GM21717 (cell line): ENCODE data around the gene SUPT3H.

ENCODE experiments used
- ATAC-seq: cut with Tn5 transposase; IDR thresholded peaks from one replicate; pipeline ENCODE4 v1.9.1; 2021; ENCODE audit warnings: mild to moderate bottlenecking, moderate library complexity; ENCODE audit not compliant: unreplicated experiment

SUPT3H gene

DNA sequence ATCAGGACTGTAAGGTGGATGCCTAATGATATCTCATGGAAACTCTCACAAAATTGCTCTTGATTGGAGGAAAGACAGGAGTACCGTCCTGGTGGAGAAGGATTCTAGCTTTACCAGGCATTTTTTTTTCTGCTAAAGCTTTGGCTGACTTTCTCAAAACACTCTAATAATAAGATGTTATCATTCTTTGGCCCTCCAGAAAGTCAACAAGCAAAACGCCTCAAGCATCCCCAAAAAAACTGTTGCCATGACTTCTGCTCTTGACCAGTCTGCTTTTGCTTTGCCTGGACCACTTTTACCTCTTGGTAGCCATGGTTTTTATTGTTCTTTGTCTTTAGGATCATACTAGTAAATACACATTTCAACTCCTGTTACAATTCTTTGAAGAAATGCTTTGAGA lies 105.1 kb downstream of the SUPT3H start:
- ATAC-seq: no peak

DNA sequence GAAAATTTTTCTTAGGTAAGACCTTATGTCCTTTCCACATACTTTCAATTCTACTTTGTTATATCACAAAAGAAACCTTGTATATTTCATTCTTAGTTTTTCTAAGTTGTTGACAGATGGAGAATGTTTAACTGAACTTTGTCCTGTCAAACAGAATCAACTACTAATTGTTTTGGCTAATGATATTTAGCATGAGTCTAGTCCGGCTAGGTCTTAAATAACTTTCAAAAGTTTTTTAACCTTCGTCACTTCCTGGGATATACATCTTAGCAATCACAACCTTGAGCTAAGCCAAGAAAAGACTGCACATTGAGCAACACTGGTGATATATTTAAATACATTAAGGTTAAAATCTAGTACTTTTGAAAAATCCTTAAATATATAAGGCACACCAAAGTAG lies 112.5 kb downstream of the SUPT3H start:
- no peak for ATAC-seq

DNA sequence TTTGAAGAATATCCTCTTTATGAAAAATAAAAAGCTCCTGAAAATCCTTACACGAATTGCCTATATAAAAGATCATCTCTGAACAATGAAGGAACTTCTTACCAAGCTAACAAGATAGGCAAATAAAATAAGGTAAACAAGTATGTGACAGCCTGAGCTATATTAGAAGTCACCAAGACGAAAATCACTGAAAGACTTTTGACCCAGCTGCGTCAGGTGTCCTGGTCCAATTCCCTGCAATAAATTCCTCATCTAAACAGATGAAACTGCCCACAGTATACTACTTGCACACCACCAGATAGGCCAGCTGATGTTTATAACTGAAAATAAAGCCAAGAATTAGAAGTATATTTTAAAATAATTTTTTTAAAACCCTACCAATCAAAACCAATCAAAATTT lies 117.0 kb downstream of the SUPT3H start:
- no peak for ATAC-seq

DNA sequence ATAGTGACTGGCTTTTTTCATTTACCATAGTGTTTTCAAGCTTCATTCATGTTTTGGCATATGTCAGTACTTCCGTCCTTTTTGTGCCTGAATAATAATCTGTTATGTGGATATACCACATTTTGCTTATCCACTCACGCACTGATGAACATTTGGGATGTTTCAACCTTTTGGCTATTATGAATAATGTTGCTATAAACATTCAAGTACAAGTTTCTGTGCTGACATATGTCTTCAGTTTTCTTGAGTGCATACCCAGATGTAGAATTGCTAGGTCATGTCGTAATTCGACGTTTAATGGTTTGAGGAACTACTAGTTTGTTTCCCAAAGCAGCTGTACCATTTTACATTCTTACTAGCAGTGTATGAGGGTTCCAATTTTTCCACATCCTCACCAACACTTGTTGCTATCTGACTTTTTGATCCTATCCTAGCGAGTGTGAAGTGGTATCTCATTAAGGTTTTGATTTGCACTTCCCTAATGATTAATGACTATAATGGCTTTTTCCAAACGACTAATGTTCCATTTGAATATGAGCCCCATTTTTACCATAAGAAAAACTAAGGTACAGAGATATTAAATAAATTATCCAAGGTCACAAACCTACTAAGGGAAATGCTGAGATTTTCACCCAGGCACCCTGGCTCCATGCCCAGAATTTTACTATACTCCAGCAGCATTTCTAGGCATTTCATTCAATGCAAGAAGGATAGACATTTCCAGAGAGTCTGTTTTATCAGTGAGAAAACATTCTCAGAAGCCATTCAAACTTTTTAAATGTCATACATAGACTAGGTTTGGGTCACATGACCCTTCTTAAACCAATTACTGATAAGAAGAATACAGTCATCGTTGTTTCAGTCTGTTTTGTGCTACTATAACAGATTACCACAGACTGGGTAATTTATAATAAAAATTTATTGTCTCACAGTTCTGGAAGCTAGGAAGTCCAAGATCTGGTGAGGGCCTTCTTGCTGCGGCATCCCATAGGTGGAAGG lies 120.7 kb downstream of the SUPT3H start:
- ATAC-seq: no peak

DNA sequence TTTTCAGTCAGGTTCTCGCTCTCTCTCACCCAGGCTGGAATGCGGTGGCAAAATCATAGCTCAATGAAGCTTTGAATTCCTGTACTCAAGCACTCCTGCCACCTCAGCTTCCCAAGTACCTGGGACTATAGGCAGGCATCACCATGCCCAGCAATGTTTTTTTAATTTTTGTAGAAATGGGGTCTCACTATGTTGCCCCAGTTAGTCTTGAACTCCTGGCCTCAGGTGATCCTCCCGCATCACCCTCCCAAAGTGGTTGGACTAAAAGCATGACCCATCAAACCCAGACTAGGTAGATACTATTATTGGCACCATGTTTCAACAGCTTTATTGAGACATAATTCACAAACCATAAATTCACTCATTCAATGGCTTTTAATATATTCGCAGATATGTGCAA lies 122.3 kb downstream of the SUPT3H start:
- no peak for ATAC-seq

DNA sequence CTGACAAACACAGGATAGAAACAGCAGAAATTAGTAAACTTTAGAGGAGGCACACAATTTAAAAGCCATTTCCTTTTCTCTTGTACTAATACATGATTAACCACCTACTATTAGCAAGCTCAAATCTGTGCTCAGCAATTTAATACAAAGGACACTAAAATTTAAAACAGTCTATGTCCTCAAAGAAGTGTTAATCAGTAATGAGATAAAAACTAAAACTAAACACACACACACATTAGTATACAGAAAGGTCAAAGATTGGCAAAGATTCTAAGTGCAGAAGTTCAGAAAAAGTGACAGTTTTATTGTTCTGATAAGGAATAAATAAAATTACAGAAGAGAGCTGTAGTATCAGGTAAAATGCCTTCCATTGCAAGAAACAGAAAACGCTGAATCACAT lies 123.5 kb downstream of the SUPT3H start:
- ATAC-seq: no peak

DNA sequence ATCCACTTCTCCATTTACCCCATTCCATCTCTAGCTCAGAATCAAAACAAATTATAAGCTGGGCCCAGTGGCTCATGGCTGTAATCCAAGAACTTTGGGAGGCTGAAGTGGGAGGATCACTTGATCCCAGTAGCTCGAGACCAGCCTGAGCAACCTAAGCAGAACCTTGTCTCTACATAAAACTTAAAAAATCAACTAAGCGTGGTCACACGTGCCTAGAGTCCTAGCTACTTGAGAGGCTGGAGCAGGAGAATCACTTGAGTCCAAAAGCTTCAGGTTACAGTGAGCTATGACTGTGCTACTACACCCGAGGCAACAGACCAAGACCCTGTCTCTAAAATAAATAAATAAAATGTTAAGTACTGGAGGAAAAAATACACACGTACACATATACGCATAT lies 124.3 kb downstream of the SUPT3H start:
- no peak for ATAC-seq

DNA sequence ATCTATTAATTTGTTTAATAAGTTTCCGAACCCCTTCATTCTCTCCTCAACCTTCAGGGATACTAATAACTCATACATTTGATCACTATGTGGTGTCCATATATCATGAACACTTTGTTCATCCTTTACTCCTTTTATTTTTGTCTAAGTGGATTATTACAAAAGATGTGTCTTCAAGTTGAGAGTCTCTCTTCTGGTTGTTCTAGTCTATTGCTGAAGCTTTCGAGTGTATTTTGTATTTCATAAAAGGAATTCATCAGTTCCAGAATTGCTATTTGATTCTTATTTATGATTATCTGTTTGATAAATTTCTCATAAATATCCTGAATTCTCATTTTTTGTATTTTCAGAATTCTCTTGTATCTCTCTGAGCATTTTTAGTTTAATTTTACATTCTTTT lies 146.1 kb downstream of the SUPT3H start:
- no peak for ATAC-seq

DNA sequence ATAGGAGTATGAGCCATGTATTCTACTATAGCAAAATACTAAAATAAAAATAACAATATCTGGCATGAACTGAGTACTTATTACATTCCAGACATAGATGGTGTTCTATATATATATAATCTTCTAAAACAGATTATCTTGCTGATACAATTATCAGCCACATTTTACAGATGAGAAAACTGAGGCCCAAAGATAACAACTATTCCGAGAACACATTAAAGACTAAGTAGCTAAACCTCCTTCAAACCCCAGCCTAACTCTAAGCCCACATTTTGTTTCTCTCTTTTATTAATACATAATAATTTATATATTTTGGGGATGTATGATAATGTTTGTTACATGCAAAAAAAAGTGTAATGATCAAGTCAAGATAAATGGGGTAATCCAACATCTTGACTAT lies 148.3 kb downstream of the SUPT3H start:
- ATAC-seq: no peak

GRCh38 chr6:45226081-45226480 lies 151.7 kb downstream of the SUPT3H start:
- no peak for ATAC-seq

- ATAC-seq: no peak
These were observed 155.4 kb downstream of the SUPT3H start for GRCh38 chr6:45222380-45222779.

DNA sequence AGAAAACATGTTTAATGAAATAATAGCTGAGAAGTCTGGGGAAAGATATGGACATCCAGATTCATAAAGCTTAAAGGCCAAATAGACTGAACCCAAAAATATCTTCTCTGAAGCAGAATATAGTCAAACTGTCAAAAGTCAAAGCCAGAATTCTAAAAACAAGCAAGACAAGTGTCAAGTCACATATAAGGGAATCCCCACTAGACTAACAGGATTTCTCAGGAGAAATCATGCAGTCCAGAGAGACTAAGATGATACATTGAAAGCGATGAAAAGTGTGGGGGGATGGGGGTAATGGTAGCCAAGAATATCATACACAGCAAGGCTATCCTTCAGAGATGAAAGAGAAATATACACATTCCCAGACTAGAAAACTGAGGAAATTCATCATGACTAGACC lies 162.0 kb downstream of the SUPT3H start:
- ATAC-seq: no peak

DNA sequence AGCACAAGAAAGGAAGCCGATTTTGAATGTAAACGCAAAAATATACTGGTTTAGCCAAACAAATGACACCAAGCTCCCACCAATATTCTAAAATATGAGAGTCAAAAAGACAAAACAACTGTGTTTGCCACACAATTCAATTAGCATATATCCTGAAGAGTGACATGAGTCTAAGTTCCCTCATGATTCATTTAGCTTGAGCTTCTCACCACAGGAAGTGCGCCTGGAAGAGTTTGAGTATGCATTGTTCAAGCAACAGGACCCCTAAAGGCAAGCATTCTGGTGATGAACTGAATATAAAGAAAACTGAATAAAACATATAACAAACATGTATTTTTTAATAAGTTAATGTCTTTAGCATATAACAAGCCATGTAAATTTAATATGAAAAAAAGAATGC lies 164.8 kb downstream of the SUPT3H start:
- ATAC-seq: no peak

DNA sequence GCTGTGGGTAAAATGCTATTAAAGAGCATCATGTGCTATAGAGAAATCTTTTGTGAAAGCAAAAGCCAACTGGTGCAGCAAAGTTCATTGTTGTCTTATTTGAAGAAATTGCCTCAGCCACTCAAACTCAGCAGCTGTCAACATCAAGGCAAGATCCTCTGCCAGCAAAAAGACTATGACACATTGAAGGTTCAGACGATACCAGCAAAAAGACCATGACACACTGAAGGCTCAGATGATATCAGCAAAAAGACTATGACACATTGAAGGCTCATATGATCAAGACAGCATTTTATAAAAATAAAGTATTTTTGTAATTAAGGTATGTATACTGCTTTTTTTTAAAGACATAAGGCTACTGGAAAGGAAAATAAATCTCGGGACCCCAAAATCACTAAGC lies 168.0 kb downstream of the SUPT3H start:
- ATAC-seq: no peak

GRCh38 chr6:45206793-45207492 lies 170.8 kb downstream of the SUPT3H start:
- no peak for ATAC-seq

DNA sequence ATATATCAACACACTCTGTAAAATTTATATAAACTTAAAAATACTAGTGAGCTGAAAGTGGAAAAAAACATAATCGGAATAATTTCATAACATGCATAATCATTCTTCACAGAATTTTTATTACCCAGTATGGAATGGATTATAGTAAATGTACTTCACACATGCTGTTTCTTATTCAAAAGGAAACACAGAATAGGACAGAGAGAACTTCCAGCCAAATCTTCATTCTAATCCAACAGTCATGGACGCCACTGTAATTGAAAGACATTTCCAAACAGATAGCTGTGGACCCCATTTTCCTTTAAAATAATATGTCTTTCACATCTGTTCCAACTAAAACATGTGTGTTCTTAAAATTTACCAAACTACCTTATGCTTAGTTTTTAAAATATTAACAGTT lies 176.2 kb downstream of the SUPT3H start:
- no peak for ATAC-seq

GRCh38 chr6:45200510-45200909 lies 177.2 kb downstream of the SUPT3H start:
- ATAC-seq: no peak

DNA sequence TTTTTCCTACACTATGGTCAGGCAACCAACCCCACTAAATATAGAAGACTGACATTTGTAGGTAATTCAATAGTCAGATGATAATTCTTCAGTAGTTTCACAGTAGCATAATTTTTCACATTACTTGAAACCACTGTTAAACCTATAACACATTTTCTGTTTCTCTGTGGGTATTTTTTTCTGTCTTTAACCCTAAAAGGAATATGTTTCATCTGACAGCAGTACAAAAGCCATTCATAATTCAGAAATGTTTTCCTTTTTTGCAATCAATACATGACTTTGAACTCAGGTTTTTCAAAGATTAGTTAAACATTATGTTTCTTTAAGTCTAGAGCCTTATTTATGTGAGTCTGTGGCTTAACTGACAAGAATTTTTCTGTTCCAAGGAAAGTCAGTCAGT lies 178.2 kb downstream of the SUPT3H start:
- ATAC-seq: no peak

GRCh38 chr6:45196121-45196520 lies 181.6 kb downstream of the SUPT3H start:
- no peak for ATAC-seq

- ATAC-seq: no peak
These were observed 182.6 kb downstream of the SUPT3H start for GRCh38 chr6:45195137-45195536.

- no peak for ATAC-seq
These were observed 185.2 kb downstream of the SUPT3H start for GRCh38 chr6:45192556-45192955.

DNA sequence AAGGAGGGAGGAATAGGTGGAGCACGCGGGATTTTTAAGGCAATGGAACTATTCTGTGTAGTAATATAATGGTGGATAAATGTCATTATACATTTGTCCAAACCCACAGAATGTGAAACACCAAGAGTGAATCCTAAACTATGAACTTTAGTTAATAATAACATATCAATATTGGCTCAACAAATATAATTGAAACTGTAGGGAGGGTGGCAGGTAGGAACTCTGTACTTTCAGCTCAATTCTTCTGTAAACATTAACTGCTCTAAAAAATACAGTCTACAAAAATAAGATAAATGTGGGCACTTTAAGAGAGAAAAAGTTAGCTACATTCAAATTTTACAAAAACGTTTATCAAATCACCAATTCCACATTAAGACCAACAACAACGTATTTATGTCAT lies 186.3 kb downstream of the SUPT3H start:
- ATAC-seq: no peak
